Ascending aorta (tissue), 2 donors: Measurements from ENCODE around the gene BCS1L. TPM values are rescaled to one million over a fixed set of nuclear protein-coding genes. Genes with fewer than 3 reads are reported as not detected.

Experiments
- DNase-seq, 2 donors: peaks; one replicate each; pipeline ENCODE4 v3.0.0-alpha.2; 2019; ENCODE audit warnings: low spot score in 2 of 2
- H3K27ac ChIP-seq, 2 donors: fragments of 200-600 bp; sonication (generic); one replicate each; pipeline ENCODE4 v1.5.1; 2016 to 2017; ENCODE audit warnings: mild to moderate bottlenecking in 1 of 2
- H3K27me3 ChIP-seq: fragments of 200-600 bp; sonication (generic); one replicate; pipeline ENCODE4 v1.5.1; 2017
- H3K36me3 ChIP-seq, 2 donors: fragments of 200-600 bp; sonication (generic); one replicate each; pipeline ENCODE4 v1.5.1; 2016
- H3K4me1 ChIP-seq, 2 donors: fragments of 200-600 bp; sonication (generic); one replicate each; pipeline ENCODE4 v1.5.1; 2016 to 2017; ENCODE audit warnings: mild to moderate bottlenecking in 1 of 2
- H3K4me3 ChIP-seq, 2 donors: fragments of 200-600 bp; sonication (generic); one replicate each; pipeline ENCODE4 v1.5.1; 2016 to 2017; ENCODE audit warnings: mild to moderate bottlenecking in 1 of 2
- H3K9me3 ChIP-seq, 2 donors: fragments of 200-600 bp; sonication (generic); one replicate each; pipeline ENCODE4 v1.5.1; 2016
- CTCF ChIP-seq, 3 experiments: fragments of 200-600 bp in 2 of 3; fragments of 450-650 bp in 1 of 3; sonication (generic) in 2 of 3; IDR thresholded peaks; one replicate each; pipeline ENCODE4 v1.5.1; 2016 to 2019; ENCODE audit warnings: antibody characterized with exemption in 3 of 3, mild to moderate bottlenecking in 1 of 3, moderate library complexity in 1 of 3
- intact Hi-C: fragments of 100-400 bp; cut with DNase I; formaldehyde crosslinking; loops from one replicate; pipeline ENCODE4 v1.15.1; 2023
- total RNA-seq: library from RNA; depleted of rRNA; stranded (reverse); fragments of >200 nt; gene quantifications from one replicate; pipeline ENCODE4 v1.1.0, GENCODE V29; 2016

Gene BCS1L
- total RNA-seq, 1 donor from 2014 or later = 27.7 TPM

- Histone ChIP-seq H3K27ac (no peak overlapping the region), H3K4me1 (peaks cover 0 to 7% of the 10 kb centered on the region in 2 donors), H3K27me3 (no peaks in the 10 kb centered on the region), H3K9me3 (no peaks in the 10 kb centered on the region), H3K4me3 (no peak overlapping the region), H3K36me3 (peaks cover 51 to 55% of the 10 kb centered on the region in 2 donors)
- intact Hi-C loops = no loop called here
- no peak for DNase-seq
- TF ChIP-seq CTCF (IDR thresholded peaks at IDR 0.05) = no peak
Measured at GRCh38 chr2:218662377-218662776, 2.9 kb downstream of the BCS1L start.

DNA sequence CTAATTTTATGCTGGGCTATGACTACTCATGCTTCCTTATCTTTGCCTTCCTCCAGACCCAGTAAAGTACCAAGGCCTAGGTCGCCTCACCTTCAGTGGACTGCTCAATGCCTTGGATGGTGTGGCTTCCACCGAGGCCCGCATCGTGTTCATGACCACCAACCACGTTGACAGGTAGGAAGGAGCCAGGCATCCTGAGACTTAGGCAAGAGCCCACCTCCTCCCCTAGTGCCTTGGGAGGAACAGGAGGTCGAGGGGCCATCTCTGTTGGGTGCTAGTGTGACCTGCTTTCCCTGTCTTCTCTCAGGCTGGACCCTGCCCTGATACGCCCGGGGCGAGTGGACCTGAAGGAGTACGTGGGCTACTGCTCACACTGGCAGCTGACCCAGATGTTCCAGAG is 3.3 kb downstream of the BCS1L start:
- TF ChIP-seq CTCF (IDR thresholded peaks at IDR 0.05) = no peak
- H3K4me1 ChIP-seq = peaks cover 0 to 7% of the 10 kb centered on the region in 2 donors
- H3K27ac ChIP-seq = no peak overlapping the region
- H3K9me3 ChIP-seq = no peaks in the 10 kb centered on the region
- intact Hi-C loops = no loop called here
- no peak for DNase-seq
- H3K36me3 ChIP-seq = peaks cover 56 to 59% of the 10 kb centered on the region in 2 donors
- no peak overlapping the region for H3K4me3 ChIP-seq
- no peaks in the 10 kb centered on the region for H3K27me3 ChIP-seq

DNA sequence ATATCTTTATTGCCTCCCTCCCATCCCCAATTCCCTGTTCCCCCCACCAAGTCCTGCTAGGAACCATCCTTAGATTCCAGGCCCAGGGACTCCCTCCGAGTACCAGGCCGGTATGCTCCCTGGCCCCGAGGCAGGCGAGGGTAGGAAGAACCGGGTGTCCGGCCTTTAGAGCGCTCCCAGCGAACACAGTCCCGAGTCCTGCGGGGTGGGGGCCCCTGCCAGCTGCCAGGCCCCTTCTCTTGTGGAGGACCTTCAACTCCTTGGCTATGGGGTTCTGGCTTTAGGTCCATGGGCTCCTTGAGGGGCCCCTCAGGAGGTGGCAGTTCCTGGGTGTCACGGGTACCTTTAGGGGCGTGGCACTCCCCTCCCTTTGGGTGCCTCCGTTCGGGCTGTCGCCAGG is 4.4 kb downstream of the BCS1L start:
- no peak for DNase-seq
- intact Hi-C loops = no loop called here
- H3K36me3 ChIP-seq = peaks cover 66 to 68% of the 10 kb centered on the region in 2 donors

DNA sequence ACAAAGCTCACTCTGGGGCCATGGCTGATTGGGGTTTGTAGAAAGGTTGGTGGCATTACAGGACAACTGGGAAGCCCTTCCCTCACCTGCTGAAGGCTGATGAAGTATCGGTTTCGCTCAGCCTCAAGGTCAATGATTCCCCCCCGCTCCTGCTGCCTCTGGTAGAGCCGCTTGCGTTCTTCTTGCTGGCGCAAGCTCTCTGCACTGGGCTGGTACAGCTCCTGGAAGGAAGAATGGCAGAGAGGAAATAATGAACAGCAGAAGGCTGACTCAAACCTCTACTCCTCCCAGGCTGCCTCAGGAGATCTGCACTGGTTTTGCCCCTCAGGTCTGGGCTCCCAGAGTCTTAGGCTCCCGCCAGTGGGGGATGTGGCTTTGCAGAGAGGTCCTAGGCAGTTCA is 5.2 kb downstream of the BCS1L start:
- H3K27me3 ChIP-seq = no peaks in the 10 kb centered on the region
- no peak overlapping the region for H3K4me3 ChIP-seq
- H3K4me1 ChIP-seq = peaks cover 0 to 4% of the 10 kb centered on the region in 2 donors
- H3K27ac ChIP-seq = no peak overlapping the region
- DNase-seq = no peak
- intact Hi-C loops = no loop called here
- TF ChIP-seq CTCF (IDR thresholded peaks at IDR 0.05) = no peak
- H3K9me3 ChIP-seq = no peaks in the 10 kb centered on the region
- peaks cover 67 to 68% of the 10 kb centered on the region in 2 donors for H3K36me3 ChIP-seq

More for the DNA sequence above, 4.4 kb downstream of the BCS1L start:
- no peak overlapping the region for H3K27ac ChIP-seq
- H3K27me3 ChIP-seq = no peaks in the 10 kb centered on the region
- no peak for TF ChIP-seq CTCF (IDR thresholded peaks at IDR 0.05)
- H3K9me3 ChIP-seq = no peaks in the 10 kb centered on the region
- H3K4me1 ChIP-seq = peaks cover 0 to 4% of the 10 kb centered on the region in 2 donors
- no peak overlapping the region for H3K4me3 ChIP-seq

GRCh38 chr2:218671097-218671653 is 11.7 kb downstream of the BCS1L start:
- no peak for DNase-seq
- no peak for TF ChIP-seq CTCF (IDR thresholded peaks at IDR 0.05)
- Histone ChIP-seq H3K9me3 (no peaks in the 10 kb centered on the region), H3K4me3 (peak overlapping the region; percentile 77 to 96), H3K4me1 (peaks cover 6 to 8% of the 10 kb centered on the region in 2 donors), H3K27ac (peak overlapping the region; percentile 80 to 83), H3K27me3 (no peaks in the 10 kb centered on the region), H3K36me3 (peaks cover 24 to 36% of the 10 kb centered on the region in 2 donors)
- intact Hi-C loops = no loop called here
